HCT116 (cell line): ENCODE data around the gene PSAP. TPM values are rescaled to one million over a fixed set of nuclear protein-coding genes. Genes with fewer than 3 reads are reported as not detected.

Source experiments
- ATAC-seq: fragments of 200-7000 bp; cut with Tn5 transposase; 2 replicates; pipeline ENCODE4 v1.9.1; 2020; ENCODE audit warnings: mild to moderate bottlenecking, moderate library complexity
- BruUV-seq: library from RNA; stranded (reverse); fragments of 400-500 nt; replicated peaks from 2 replicates; lab custom pipeline; 2021; lab: Mats Ljungman, UMichigan
- CTCF ChIA-PET: fragments of 300-600 bp; sonication (Branson Sonifier 250); formaldehyde crosslinking; loops from one replicate; lab custom pipeline; 2021; ENCODE audit warnings: antibody characterized with exemption; lab: Charles Lee
- POLR2A ChIA-PET: fragments of 300-600, 350-600 bp; sonication (Branson Sonifier 250); formaldehyde crosslinking; loops from one replicate; lab custom pipeline; 2021; ENCODE audit warnings: antibody characterized with exemption; lab: Charles Lee
- RAD21 ChIA-PET, 2 experiments: fragments of 300-600 bp; sonication (Branson Sonifier 250); formaldehyde crosslinking; loops; one replicate each; lab custom pipeline; 2023; ENCODE audit warnings: low total read pairs in 2 of 2; ENCODE audit not compliant: uncharacterized antibody in 2 of 2, unreplicated experiment in 2 of 2, low non-redundant PET in 1 of 2; lab: Charles Lee
- DNase-seq: peaks from one replicate; pipeline ENCODE4 v3.0.0-alpha.2; 2010; ENCODE audit warnings: low read depth, low spot score
- H2AFZ ChIP-seq: fragments of 200-600 bp; shearing (Covaris generic), sonication (generic); 2 replicates; pipeline ENCODE4 v1.6.1; 2017; ENCODE audit warnings: low read depth, mixed run types, mixed read lengths, antibody characterized with exemption, low read length; ENCODE audit not compliant: poor library complexity, severe bottlenecking
- H3K27ac ChIP-seq: 2 replicates; pipeline ENCODE4 v1.5.1; 2012; ENCODE audit warnings: low read depth, low read length
- H3K27me3 ChIP-seq: fragments of 200-600 bp; sonication (generic); 2 replicates; pipeline ENCODE4 v1.6.1; 2016; ENCODE audit warnings: mixed run types, low read length, mixed read lengths; ENCODE audit not compliant: insufficient read depth
- H3K36me3 ChIP-seq, 2 experiments: fragments of 200-500 bp in 1 of 2; fragments of 200-600 bp in 1 of 2; sonication (Bioruptor generic) in 1 of 2; sonication (generic) in 1 of 2; 2 replicates each; pipeline versions ENCODE4 v1.5.1 to v1.6.1; 2014 to 2016; ENCODE audit warnings: low read length in 2 of 2, inconsistent platforms in 1 of 2, mixed read lengths in 1 of 2, mixed run types in 1 of 2; ENCODE audit not compliant: insufficient read depth in 2 of 2, control insufficient read depth in 1 of 2
- H3K4me1 ChIP-seq, 2 experiments: fragments of 200-600 bp in 1 of 2; sonication (generic) in 1 of 2; 2 replicates each; pipeline versions ENCODE4 v1.5.1 to v1.6.1; 2012 to 2017; ENCODE audit warnings: low read length in 2 of 2, inconsistent platforms in 1 of 2, mild to moderate bottlenecking in 1 of 2, mixed read lengths in 1 of 2, mixed run types in 1 of 2, moderate library complexity in 1 of 2; ENCODE audit not compliant: insufficient read depth in 2 of 2, control insufficient read depth in 1 of 2
- H3K4me2 ChIP-seq: fragments of 200-600 bp; sonication (generic); 2 replicates; pipeline ENCODE4 v1.6.1; 2017; ENCODE audit warnings: mixed run types, low read length, mixed read lengths
- H3K4me3 ChIP-seq, 2 experiments: fragments of 200-600 bp in 1 of 2; sonication (generic) in 1 of 2; replicated peaks in 1 of 2; 2 replicates each; pipeline ENCODE4 v1.5.1; 2011 to 2016; ENCODE audit warnings: low read length in 2 of 2, control low read depth in 1 of 2, low read depth in 1 of 2, mild to moderate bottlenecking in 1 of 2, mixed read lengths in 1 of 2, mixed run types in 1 of 2
- H3K79me2 ChIP-seq: fragments of 200-600 bp; sonication (generic); 2 replicates; pipeline ENCODE4 v1.6.1; 2017; ENCODE audit warnings: mild to moderate bottlenecking, mixed run types, low read length, moderate library complexity, mixed read lengths; ENCODE audit not compliant: insufficient read depth
- H3K9ac ChIP-seq: fragments of 200-600 bp; sonication (generic); 2 replicates; pipeline ENCODE4 v1.6.1; 2016; ENCODE audit warnings: low read length, mixed read lengths
- H3K9me2 ChIP-seq: fragments of 200-600 bp; sonication (generic), shearing (Covaris generic); 2 replicates; pipeline ENCODE4 v1.6.1; 2017; ENCODE audit warnings: mixed run types, mild to moderate bottlenecking, moderate library complexity; ENCODE audit not compliant: insufficient read depth
- H3K9me3 ChIP-seq, 2 experiments: fragments of 200-500 bp in 1 of 2; fragments of 200-600 bp in 1 of 2; sonication (Bioruptor generic) in 1 of 2; sonication (generic) in 1 of 2; 2 replicates each; pipeline ENCODE4 v1.6.1; 2014 to 2017; ENCODE audit warnings: low read length in 2 of 2, mixed read lengths in 2 of 2, inconsistent platforms in 1 of 2, low read depth in 1 of 2, mild to moderate bottlenecking in 1 of 2, mixed run types in 1 of 2, moderate library complexity in 1 of 2; ENCODE audit not compliant: control insufficient read depth in 1 of 2, insufficient read depth in 1 of 2
- H4K20me1 ChIP-seq: fragments of 200-600 bp; sonication (generic), shearing (Covaris generic); 2 replicates; pipeline ENCODE4 v1.6.1; 2017; ENCODE audit warnings: mixed run types, mild to moderate bottlenecking, moderate library complexity; ENCODE audit not compliant: insufficient read depth
- CBX3 ChIP-seq: IDR thresholded peaks from 2 replicates; pipeline ENCODE4 v1.6.1; 2012; ENCODE audit warnings: low read depth
- CEBPB ChIP-seq: IDR thresholded peaks from 2 replicates; pipeline ENCODE4 v1.6.1; 2012; ENCODE audit warnings: low read depth
- EGR1 ChIP-seq: IDR thresholded peaks from 2 replicates; pipeline ENCODE4 v1.6.1; 2012; ENCODE audit warnings: low read depth
- ELF1 ChIP-seq: IDR thresholded peaks from 2 replicates; pipeline ENCODE4 v1.6.1; 2012; ENCODE audit warnings: low read depth, borderline replicate concordance
- EZH2 ChIP-seq: fragments of 200-600 bp; sonication (generic); IDR thresholded peaks from 2 replicates; pipeline ENCODE4 v1.6.1; 2017; ENCODE audit warnings: antibody characterized with exemption, mixed run types
- EZH2phosphoT487 ChIP-seq: fragments of 200-600 bp; IDR thresholded peaks from 2 replicates; pipeline ENCODE4 v1.6.1; 2018; ENCODE audit warnings: antibody characterized with exemption, borderline replicate concordance
- JUND ChIP-seq: IDR thresholded peaks from 2 replicates; pipeline ENCODE4 v1.6.1; 2012
- POLR2A ChIP-seq: IDR thresholded peaks from 2 replicates; pipeline ENCODE4 v1.7.0; 2011; ENCODE audit warnings: borderline replicate concordance; ENCODE audit not compliant: insufficient read depth, insufficient read length; ENCODE audit errors: extremely low read depth
- POLR2AphosphoS5 ChIP-seq: IDR thresholded peaks from 2 replicates; pipeline ENCODE4 v1.6.1; 2011; ENCODE audit warnings: mild to moderate bottlenecking, low read depth, low read length, moderate library complexity
- RAD21 ChIP-seq: IDR thresholded peaks from 2 replicates; pipeline ENCODE4 v1.6.1; 2012; ENCODE audit warnings: low read depth, mild to moderate bottlenecking
- SIN3A ChIP-seq: IDR thresholded peaks from 2 replicates; pipeline ENCODE4 v1.6.1; 2012; ENCODE audit warnings: low read depth
- SRF ChIP-seq: IDR thresholded peaks from 2 replicates; pipeline ENCODE4 v1.6.1; 2012; ENCODE audit warnings: low read depth
- YY1 ChIP-seq: IDR thresholded peaks from 2 replicates; pipeline ENCODE4 v1.6.1; 2011; ENCODE audit warnings: low read length, low read depth, moderate library complexity, mild to moderate bottlenecking; ENCODE audit not compliant: insufficient replicate concordance; ENCODE audit errors: extremely low read depth
- intact Hi-C: fragments of 100-400 bp; cut with micrococcal nuclease; formaldehyde crosslinking; loops from 2 replicates; pipeline ENCODE4 v1.10.0; 2022
- total RNA-seq: library from RNA; stranded (reverse); gene quantifications from one replicate; pipeline ENCODE4 v1.2.1, GENCODE V29; 2021; ENCODE audit not compliant: unreplicated experiment
- TF ChIP-seq, protein P1 (sequence below), 3 experiments: fragments of 200-600 bp in 1 of 3; sonication (generic) in 1 of 3; IDR thresholded peaks in 2 of 3; conservative IDR thresholded peaks in 1 of 3; 2 replicates each; pipeline ENCODE4 v1.5.1; 2012 to 2017; ENCODE audit warnings: low read depth in 2 of 3, low read length in 2 of 3, antibody characterized with exemption in 1 of 3, borderline replicate concordance in 1 of 3, control low read depth in 1 of 3, mild to moderate bottlenecking in 1 of 3, mixed read lengths in 1 of 3, mixed run types in 1 of 3, moderate library complexity in 1 of 3; ENCODE audit not compliant: insufficient read depth in 1 of 3

The PSAP gene
- total RNA-seq, 1 experiment from 2014 or later, result 444 TPM

- Histone ChIP-seq H2AFZ (no peak overlapping the region), H3K9me2 (no peaks in the 10 kb centered on the region), H3K36me3 (no peaks in the 10 kb centered on the region), H3K79me2 (no peaks in the 10 kb centered on the region), H3K4me2 (no peak overlapping the region), H3K27me3 (no peaks in the 10 kb centered on the region), H3K9ac (no peak overlapping the region), H3K27ac (no peak overlapping the region)
- no peak for DNase-seq
- no TSS peak for BruUV-seq
- POLR2A ChIA-PET, result no interaction called here
- CTCF ChIA-PET, result no interaction called here
- intact Hi-C loops, result no loop called here
- ATAC-seq, result no peak
- TF ChIP-seq, protein P1, sequence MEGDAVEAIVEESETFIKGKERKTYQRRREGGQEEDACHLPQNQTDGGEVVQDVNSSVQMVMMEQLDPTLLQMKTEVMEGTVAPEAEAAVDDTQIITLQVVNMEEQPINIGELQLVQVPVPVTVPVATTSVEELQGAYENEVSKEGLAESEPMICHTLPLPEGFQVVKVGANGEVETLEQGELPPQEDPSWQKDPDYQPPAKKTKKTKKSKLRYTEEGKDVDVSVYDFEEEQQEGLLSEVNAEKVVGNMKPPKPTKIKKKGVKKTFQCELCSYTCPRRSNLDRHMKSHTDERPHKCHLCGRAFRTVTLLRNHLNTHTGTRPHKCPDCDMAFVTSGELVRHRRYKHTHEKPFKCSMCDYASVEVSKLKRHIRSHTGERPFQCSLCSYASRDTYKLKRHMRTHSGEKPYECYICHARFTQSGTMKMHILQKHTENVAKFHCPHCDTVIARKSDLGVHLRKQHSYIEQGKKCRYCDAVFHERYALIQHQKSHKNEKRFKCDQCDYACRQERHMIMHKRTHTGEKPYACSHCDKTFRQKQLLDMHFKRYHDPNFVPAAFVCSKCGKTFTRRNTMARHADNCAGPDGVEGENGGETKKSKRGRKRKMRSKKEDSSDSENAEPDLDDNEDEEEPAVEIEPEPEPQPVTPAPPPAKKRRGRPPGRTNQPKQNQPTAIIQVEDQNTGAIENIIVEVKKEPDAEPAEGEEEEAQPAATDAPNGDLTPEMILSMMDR (IDR thresholded peaks at IDR 0.05 in 2 of 3, conservative IDR thresholded peaks at IDR 0.05 in 1 of 3; ENCODE audit: borderline replicate concordance in 1 of 3, insufficient read depth in 1 of 3, low read depth in 2 of 3, low read length in 2 of 3), result no peak
- TF ChIP-seq SIN3A (no peak), EZH2 (no peak), CEBPB (no peak), YY1 (no peak), ELF1 (no peak)
- TF ChIP-seq, all 23 proteins: peak for 0
- Histone ChIP-seq H3K4me1 (peaks cover 3 to 9% of the 10 kb centered on the region in 2 experiments; a peak in 3 of 4 replicates), H3K4me3 (no peak overlapping the region), H3K9me3 (no peaks in the 10 kb centered on the region), H4K20me1 (no peaks in the 10 kb centered on the region)
- RAD21 ChIA-PET, result no interaction called here
Observed at GRCh38 chr10:71802235-71802634, 48.8 kb downstream of the PSAP start.

GRCh38 chr10:71801361-71801760 is 49.7 kb downstream of the PSAP start:
- Histone ChIP-seq H3K4me3 (no peak overlapping the region), H3K9ac (no peak overlapping the region), H3K4me1 (peaks cover 3 to 9% of the 10 kb centered on the region in 2 experiments; a peak in 3 of 4 replicates), H3K27me3 (no peaks in the 10 kb centered on the region), H2AFZ (no peak overlapping the region), H3K9me2 (no peaks in the 10 kb centered on the region), H3K9me3 (no peaks in the 10 kb centered on the region), H3K79me2 (no peaks in the 10 kb centered on the region), H4K20me1 (no peaks in the 10 kb centered on the region), H3K27ac (no peak overlapping the region), H3K4me2 (no peak overlapping the region), H3K36me3 (no peaks in the 10 kb centered on the region)
- ATAC-seq, result no peak
- BruUV-seq, result no TSS peak
- no peak for DNase-seq
- ChIA-PET POLR2A (no interaction called here), CTCF (no interaction called here), RAD21 (no interaction called here)
- TF ChIP-seq SRF, result no peak
- TF ChIP-seq POLR2A, result no peak
- no peak for TF ChIP-seq ELF1
- no peak for TF ChIP-seq EGR1
- no peak for TF ChIP-seq EZH2phosphoT487
- no peak for TF ChIP-seq RAD21
- no peak for TF ChIP-seq CBX3
- no peak for TF ChIP-seq EZH2
- TF ChIP-seq JUND, result no peak
- TF ChIP-seq, protein P1 (IDR thresholded peaks at IDR 0.05 in 2 of 3, conservative IDR thresholded peaks at IDR 0.05 in 1 of 3; ENCODE audit: borderline replicate concordance in 1 of 3, insufficient read depth in 1 of 3, low read depth in 2 of 3, low read length in 2 of 3), result no peak
- no peak for TF ChIP-seq POLR2AphosphoS5
- intact Hi-C loops, result no loop called here
